Stimulated activated CD8-positive, alpha-beta memory T cell treated with anti-CD3 and anti-CD28 coated beads, Interleukin-12 subunit alpha, Interleukin-12 subunit beta, amount 100 ng/mL, for 24 hours (primary cell): ENCODE results near the gene KRT84.
"Not testable (repeated sequence)": the region's sequence is repeated elsewhere in the genome, so short reads cannot be mapped to it uniquely, and the experiment has no call there.

Experiments used
- DNase-seq: peaks from one replicate; pipeline ENCODE4 v3.0.0-alpha.2; 2020; ENCODE audit errors: extremely low read depth

The KRT84 gene

DNA sequence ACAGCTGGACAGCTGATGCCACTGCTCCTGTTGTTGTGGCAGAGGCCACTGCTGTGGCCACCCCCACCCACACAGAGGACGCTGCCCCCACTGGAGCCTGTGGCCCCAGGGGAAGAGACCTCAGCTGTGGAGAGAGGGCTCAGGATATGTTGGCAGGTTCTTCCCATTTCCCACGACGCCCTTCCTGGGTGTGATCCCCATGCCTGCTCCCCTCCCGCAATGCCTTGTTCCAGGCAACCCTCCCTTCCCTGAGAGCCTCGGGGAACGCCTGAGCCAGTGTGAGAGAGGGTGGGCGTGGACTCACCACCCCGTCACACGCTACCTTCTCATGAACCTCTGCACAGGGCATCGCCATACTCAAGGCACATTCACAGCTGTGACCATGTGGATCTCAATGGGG lies 26.4 kb upstream of the KRT84 start:
- no peak for DNase-seq

DNA sequence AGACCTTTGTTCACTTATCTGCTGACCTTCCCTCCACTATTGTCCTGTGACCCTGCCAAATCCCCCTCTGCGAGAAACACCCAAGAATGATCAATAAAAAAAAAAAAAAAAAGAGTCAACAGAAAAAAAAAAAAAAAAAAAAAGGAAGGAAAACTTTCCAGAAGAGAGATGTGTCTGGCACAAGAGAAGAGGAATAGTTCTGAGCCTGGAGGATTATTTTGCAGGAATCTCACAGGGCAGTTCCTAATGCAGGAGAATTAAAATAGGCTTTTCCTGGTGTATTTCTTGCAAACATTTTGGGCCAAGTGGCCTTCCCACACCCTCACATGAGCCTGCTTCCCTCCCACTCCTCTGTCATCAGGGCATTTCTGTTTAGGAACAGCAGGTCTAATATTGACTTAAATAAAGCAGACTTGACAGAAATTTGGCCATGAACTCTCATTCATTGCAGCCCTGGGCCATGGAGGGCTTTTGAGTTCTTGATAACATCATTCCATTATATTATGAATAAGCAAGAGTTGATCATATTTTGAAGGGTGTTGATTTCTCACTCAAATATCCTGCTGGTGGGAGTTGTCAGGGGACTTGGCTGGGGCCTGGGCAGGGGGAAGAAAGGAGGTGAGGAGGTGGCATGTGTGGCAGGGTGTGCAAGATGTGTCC lies 25.3 kb upstream of the KRT84 start:
- DNase-seq = not testable (repeated sequence)

GRCh38 chr12:52407918-52408317 lies 22.5 kb upstream of the KRT84 start:
- no peak for DNase-seq

GRCh38 chr12:52405922-52406385 lies 20.5 kb upstream of the KRT84 start, which contains the start of gene KRT82:
Gene KRT82, minus strand, starts transcription at chr12:52406335. Its CDS starts 58 bp downstream, at chr12:52406277.
- DNase-seq = no peak

- no peak for DNase-seq
Observed at GRCh38 chr12:52404951-52405350, 19.5 kb upstream of the KRT84 start.

- no peak for DNase-seq
Observed at GRCh38 chr12:52403561-52403960, 18.1 kb upstream of the KRT84 start.

- DNase-seq = no peak
Observed at GRCh38 chr12:52402873-52403540, 17.6 kb upstream of the KRT84 start.

DNA sequence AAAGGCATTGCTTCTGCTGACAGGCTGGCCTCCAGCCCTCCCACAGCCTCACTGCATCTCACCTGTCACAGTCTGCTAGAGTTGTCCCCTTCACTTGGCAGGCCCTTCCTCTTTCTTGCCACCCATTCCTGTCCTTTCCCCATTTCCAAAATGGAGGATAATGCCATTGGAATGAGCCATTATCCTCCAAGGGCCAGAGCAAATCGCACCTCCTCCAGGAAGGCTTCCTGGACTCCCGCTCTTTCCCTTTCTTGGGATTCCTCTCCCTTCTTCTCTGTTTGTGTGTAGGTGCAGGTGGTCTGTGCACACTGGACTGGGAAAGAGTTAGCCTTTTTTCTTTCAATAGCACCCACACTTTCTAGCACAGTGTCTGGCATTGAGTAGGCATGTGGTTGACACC lies 16.9 kb upstream of the KRT84 start:
- no peak for DNase-seq

- no peak for DNase-seq
Observed at GRCh38 chr12:52401926-52402325, 16.5 kb upstream of the KRT84 start.

- DNase-seq = no peak
Observed at GRCh38 chr12:52401526-52401925, 16.1 kb upstream of the KRT84 start.

DNA sequence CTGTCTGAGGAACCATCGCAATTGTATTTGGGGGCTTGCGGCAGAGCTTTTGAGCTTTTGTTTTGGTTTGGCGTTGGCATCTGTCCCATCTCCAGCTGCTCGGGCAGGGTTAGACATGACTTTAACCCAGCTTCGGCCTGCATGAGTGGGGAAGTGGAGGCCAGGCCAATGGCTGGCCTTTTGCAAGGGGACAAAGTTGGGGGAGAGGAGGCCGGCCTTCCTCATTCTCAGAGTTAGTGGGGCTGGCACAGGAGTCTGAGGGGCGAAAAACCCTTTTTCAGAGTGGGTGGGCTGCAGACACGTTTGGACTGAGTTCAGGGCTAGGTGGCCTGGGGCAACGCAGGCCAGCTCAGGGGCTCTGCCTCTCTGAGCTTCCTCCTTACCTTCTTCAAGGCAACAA lies 15.5 kb upstream of the KRT84 start:
- DNase-seq = no peak

- no peak for DNase-seq
Observed at GRCh38 chr12:52399756-52400155, 14.3 kb upstream of the KRT84 start.

GRCh38 chr12:52398176-52398575 lies 12.7 kb upstream of the KRT84 start:
- DNase-seq = no peak

- DNase-seq = no peak
Observed at GRCh38 chr12:52396656-52397055, 11.2 kb upstream of the KRT84 start.

DNA sequence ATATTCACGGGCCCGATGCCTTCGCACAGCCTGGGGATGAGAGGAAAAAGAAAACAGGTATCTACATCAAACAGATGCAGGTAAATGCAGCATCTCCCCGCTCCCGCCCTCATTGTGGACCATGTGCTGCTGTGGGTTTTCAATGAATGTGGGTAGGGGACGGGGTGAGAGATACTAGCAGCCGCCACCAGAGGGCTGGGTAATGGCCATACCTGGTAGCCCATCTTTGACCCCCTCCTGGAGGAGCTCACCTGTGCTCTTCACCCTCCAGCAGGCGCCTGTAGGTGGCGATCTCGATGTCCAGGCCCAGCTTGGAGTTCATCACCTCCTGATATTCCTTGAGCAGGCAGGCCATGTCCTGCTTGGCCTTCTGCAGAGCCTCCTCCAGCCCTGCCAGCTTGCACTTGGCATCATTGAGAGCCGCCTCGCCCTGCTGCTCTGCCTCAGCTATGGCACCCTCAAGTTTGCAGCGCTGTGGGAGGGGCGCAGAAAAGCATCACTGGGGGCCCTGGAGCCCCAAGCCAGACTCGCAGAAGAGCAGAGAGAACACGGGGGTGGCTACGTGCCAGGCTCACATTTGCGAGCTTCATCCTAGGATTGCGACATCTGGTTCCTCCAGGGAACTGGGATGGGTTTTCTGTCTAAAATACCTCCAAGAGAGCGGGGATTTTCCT lies 10.4 kb upstream of the KRT84 start:
- DNase-seq = no peak

GRCh38 chr12:52394836-52395405 lies 9.5 kb upstream of the KRT84 start:
- DNase-seq = no peak

- DNase-seq = no peak
Observed at GRCh38 chr12:52392465-52393007, 7.1 kb upstream of the KRT84 start.

- no peak for DNase-seq
Observed at GRCh38 chr12:52391618-52392002, 6.2 kb upstream of the KRT84 start.

DNA sequence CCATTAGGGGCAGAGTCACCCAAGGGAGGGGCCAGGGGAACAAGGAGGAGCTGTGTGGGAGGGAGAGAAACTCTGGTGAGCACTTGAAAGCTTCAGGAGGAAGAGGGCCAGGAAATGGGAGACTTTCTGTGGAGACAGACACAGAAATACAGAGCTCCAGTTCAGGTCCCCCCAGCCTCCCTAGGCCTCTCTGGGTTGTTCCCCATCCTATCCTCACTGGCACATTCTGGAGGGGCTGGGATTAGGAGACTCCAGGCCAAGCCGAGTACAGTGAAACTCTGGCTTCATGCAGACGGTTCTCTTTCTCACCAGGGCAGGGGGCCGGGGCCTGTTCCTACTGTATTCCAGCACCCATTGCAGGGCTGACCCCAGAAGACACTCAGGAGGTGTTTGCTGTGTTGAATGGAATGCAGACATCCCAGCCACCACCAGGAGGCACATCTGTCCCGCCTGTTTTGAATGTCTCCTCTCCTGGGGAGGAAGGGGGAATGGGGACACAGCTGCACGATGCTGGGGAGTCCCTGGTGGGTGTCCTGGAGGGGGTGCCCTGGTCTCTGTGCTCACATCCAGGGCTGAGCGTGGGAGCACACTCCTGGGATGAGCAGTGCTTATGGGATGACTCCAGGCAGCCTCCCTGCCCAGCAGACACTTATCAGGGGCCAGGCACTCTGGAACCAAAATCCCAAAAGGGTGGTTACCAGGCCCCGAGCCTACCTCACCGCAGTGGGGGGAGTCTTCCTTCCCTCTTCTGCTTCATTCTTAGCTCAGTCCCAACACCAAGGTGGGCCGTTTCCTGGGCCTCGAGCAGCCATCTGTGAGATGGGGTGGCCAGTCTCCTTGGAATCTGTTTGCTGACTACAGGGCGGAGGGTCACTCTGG lies 5.5 kb upstream of the KRT84 start:
- DNase-seq = no peak

DNA sequence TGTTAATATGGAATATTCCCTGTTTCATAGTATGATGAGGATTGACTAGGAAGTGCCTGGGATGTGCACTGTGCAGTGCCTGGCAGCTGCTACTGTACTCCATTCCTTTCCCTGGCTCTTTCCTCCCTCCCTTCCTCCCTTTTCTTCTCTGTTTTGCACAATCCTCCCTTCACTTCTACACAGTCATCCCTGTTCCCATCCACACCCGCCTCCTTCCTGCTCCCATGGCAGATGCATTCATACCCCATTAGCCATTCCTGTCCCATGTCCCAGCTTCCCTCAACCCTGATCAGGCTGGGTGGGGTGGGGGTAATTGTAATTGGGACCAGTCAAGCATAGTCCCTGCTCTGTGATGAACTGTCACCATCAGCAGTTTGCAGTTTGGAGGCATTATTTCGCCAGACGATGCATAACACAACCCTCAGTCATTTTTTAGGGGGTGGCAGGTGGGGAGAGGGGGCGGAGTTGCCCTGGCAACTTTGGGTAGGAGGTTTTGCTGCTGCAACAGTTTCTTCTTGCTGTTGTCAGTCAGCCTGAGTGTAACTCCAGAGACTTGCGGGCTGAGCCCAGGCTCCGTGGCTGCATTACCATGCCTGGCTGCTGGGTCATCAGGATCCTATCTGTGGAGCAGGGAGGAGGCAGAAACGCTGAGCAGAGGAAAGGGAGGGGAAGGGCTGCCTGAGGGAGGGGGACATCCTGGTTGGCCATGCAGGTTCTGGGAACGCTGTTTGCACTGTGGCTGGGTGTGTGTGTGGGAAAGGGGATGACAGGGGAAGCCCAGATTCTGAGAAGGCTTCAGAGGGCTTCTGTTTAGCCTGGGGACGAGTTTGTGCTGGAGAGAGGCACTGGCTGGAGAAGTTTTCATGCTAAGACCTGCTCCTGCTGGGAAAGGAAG lies 4.1 kb upstream of the KRT84 start:
- DNase-seq = no peak
